IPS DF 19.7 (cell line): ENCODE measurements around the gene MGA.

ENCODE experiments used
- DNase-seq: peaks from one replicate; pipeline ENCODE4 v3.0.0-alpha.2; 2013; ENCODE audit warnings: low read depth, low spot score

Gene MGA

DNA sequence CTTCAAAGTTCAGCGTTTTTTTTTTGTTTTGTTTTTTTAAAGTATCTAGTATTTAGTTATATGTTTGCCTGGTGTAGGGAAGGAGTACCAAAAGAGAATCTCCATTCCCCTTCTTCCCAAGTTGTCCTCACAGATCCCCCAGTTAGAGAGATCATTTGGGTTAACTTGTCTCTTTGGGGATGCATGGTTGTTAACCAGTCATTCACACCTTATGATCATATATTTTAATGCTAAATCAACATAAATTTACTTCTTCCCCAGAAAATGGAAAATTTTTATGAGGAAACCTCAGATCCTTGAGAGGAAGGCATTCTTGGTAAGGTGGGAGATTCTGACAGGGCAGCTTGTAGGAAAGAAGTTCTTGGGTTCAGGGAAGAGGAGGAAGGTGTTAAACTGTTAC is 1.5 kb upstream of the MGA start:
- no peak for DNase-seq

DNA sequence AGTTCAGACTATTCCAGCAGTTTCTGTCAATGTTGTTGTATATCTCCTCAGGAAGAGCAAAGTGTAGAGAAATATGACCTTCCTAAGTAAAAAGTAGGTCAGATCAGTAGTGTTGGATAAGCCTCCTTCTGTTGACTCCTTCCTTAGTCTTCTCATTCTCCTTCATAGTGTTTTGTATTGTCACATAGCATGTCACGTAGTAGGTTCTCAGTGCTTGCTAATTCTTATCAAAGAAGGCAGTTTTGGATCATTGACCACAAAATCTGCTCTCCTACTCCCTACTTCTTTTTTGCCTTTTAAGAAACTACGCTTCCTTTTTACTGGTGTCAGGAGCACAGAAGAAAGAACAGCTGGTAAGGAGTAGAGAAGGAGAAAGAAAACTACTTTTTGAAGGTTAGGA is 1.0 kb upstream of the MGA start:
- no peak for DNase-seq

DNA sequence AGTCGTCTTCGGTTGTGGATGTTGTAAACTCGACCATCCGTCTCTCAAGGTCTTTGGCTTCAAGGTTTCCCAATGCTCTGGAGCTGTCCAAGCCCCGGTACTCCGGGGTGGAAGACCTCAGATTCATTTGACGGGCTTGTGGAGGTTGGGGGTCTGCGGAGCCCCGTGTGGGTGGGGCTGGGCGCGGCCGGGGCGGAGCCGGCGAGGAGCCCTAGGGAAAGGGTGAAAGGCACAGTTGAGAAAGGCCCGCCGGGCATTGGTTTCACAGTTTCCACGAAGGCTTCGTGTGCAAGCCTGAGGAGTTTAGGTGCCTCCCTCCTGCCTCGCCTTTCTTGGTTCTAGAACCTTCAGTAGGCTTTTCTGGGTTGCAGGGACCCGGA is 360 bp upstream of the MGA start:
- DNase-seq, result no peak

DNA sequence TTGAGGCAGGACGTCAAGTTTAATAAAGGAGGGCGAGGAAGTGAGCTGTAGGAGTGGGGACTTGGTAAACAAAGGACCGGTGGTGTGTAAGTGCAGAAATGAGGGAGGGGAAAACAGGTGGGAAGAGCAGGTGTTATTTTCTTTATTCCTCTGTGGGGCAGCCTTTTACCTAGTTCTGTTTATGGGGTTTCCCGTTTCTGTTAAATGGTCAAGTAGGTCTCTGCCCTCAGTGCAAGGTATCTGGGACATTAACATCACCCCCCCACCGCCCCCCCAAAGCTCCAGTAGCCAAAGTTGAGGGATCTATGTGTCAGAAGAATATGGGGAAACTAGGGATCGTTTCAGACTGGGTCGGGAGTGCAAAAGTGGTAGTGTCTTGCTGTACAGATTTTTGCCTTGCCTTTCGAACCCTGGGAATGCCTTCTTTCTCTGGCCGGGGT is 893 bp downstream of the MGA start:
- DNase-seq, result no peak

DNA sequence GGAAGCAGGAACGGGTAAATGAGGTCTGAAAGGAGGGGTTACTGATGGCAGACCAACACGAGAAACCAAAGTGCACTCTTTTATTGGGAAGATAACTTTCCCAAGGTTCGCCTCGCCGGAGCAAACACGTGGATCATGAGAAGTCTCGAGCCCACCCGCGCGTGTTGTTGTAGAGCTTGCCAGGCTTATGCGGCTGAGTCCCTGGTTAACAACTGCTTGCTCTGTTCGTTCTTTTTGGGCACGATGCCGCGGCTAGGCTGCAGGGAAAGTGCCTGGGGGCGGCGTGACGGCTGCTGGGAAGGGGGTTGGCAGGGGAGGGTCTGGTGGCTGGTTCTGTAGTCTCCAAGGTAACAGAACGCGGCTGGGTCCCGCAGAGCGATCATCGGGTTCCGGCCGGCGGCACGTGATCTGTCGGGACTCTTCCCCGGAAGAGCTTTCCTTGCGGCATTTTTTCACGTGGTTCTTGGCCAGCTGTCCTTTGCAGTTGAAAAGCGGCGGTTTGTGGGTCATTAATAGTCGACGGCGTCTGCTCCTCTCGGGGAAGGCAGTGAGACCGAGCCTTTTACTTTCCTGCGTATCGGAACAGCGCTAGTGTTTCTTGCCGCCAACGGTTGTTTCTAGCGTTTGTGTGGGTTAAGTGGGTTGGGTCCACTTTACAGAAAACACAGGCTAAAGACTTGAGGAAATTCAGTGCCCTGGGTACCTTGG is 1.5 kb downstream of the MGA start:
- DNase-seq, result peak; percentile 70

DNA sequence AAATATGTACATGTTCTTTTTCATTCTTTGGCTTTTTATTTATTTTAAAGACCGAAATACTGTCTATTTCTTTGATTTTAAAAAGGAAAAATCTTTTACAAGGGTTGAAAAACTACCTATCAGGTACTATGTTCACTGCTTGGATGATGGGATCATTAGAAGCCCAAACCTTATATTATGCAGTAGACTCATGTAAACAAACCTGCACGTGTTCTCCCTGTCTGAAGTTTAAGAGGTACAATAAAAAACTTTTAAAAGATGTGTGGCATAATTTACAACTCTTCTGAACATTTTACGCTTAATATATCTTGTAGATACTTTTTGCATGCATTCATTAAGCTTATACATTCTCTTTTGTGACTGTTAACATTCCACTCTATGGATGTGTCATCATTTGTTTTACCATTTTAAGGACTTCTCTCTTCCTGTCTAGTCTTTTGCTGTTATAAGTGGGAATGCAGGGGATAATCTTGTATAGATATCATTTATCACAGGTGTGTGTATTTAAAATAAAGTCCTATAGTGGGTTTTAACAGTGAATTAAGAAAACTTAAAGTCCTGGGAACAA is 6.2 kb downstream of the MGA start:
- DNase-seq, result no peak

DNA sequence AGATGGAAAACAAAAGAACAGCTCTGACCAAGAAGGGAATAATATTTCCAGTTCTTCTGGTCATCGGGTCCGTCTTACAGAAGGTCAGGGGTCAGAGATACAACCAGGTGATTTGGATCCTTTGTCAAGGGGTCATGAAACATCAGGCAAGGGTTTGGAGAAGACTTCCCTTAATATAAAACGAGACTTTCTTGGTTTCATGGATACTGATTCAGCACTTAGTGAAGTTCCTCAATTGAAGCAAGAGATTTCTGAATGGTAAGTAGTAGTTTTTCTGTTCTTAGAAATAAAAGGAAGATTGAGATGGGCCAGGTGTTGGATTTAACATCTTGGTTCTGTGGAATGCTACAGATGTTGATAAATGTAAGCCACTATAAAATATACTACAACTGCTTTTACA is 9.5 kb downstream of the MGA start:
- DNase-seq, result no peak

DNA sequence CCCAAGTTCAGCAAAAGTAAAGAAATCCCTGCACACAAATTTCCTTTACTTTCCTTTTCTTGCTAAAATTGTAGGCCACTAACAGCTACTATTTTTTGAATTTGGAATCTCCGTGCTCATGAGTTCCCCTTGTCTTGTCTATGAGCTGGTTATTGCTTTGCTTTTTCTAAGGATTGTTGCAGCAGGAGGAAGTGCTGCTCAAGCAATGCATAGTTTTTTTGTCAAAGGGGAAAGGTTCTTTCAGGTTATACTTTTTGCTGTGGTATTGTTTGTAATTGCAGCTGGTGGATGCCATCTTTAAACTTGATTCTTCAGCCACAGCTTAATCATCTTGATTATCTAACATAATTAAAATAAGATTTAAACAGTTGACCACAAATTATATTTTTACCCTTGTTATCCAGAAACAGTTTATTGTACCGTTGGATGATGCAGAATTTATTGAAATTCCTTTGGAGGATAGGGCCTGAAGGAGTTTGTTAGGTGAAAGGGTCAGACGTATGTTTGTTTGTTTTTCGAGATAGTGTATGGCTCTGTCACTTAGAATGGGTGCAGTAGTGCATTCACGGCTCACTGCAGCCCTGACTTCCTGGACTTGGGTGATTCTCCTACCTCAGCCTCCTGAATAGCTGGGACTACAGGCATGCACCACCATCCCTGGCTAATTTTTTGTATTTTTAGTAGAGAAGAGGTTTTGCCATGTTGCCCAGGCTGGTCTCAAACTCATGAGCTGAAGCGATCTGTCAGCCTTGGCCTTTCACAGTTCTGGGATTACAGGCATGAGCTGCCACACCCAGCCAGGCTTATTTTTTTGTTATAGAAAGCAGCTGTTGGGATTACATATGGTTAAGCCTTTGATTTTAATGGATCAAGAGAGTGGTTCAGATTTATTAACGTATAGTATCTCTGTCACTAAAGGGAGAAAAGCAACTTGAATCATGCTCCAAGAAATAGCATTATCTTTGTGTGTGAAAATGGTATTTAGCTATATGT is 11.7 kb downstream of the MGA start:
- no peak for DNase-seq

DNA sequence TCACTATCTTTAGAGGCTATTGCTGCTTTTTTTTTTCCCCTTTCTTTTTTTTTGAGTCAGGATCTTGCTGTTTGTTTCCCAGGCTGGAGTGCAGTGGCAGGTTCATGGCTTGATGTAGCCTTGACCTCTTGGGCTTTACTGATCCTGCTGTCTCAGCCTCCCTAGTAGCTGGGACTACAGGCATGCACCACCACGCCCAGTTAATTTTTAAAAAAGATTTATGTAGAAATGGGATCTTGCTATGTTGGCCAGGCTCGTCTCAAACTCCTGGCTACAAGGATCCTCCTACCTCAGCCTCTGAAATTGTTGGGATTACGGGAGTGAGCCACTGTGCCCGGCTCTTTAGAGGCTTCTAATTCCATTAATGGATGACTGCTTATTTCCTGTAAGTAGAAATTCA is 15.1 kb downstream of the MGA start:
- DNase-seq, result no peak

DNA sequence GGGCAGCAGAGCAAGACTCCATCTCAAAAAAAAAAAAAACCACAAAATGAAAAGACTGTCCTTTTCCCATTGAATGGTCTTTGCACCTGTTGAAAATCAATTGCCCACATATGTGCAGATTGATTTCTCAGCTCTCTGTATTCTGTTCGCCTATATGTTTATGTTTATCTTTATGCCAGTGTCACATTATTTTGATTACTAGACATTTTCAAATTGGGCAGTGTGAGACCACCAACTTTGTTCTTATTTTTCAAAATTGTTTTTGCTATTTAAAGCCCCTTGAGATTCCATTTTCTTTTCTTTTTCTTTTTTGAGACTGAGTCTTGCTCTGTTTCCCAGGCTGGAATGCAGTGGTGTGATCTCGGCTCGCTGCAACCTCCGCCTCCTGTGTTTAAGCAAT is 18.5 kb downstream of the MGA start:
- no peak for DNase-seq

DNA sequence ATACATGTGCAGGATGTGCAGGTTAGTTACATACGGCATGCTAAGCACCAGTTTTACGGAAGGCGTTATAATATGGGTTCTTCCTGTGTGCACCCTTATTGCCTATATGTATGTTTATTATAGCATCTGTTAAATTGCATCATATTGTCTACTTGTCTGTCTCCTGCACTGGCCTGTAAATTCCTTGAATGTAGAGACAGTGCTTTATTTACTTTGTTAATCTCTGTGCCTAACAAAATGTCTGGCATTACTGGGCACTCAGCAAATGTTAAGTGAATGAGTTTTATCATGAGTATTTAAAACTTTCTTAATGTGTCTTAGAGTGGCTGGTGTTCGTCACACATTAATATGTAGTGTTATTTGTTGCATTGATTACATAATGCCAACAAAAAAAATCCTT is 23.8 kb downstream of the MGA start:
- no peak for DNase-seq

DNA sequence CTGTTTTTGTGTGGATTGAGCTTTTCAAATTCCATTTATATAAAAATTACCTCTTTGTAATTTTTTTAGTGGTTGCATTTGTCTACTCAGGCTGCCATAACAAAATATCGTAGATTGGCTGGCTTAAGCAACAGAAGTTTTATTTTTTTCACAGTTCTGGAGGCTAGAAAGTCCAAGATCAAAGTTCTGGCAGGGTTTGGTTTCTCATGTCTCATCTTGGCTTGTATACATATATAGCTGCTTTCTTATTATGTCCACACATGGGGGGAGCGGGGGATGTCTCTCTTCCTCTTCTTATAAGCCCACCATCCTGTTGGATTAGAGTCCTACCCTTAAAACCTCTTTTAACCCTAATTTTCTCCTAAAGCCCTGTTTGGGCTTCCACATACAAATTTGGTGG is 28.5 kb downstream of the MGA start:
- no peak for DNase-seq

DNA sequence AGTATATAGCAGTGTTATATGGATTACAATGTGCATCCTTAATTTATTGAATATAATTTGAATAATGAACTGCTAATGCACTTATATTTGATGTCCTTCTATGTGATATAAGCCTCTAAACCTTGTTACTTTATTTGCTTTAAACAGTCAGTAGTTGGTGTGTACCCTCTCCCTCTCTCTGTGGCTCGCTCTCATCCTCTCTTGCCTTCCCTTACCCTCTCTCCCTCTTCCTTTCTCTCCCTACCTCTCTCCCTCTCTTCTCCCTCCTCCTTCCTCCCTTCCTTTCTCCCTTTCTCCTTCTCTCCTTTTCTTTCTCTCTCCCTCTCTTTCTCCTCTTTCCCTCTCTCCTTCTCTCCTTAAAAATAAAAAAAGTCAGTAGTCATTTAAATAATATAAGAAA is 28.9 kb downstream of the MGA start:
- DNase-seq, result no peak

DNA sequence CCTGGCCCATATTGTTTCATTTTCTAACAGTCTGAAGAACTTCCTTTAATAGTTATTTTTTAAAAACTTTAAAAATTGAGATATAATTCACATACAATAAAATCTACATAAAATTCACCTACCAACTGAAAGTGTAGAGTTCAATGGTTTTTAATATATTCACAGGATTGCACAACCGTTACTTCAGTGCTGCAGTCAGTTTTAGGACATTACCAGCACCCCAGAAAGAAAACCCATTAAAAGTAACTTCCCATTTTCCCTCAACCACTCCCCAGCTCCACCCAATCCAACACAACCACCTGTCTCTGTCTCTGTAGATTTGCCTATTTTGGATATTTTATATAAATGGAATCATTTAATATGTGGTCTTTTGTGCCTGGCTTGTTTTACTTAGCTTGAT is 29.6 kb downstream of the MGA start:
- DNase-seq, result no peak

DNA sequence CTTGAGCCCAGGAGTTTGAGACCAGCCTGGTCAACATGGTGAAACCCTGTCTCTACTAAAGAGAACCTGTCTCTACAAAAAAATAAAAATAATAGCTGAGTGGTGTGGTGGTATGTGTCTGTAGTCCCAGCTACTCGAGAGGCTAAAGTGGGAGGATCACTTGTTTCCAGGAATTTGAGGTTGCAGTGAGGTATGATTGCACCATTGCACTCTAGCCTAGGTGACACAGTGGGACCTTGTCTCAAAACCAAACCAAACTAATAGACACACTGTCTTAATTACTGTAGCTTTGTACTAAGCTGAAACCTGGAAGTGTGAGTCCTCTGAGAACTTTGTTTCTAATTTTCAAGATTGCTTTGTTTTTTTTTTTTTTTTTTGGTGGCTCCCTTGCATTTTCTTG is 30.4 kb downstream of the MGA start:
- no peak for DNase-seq

DNA sequence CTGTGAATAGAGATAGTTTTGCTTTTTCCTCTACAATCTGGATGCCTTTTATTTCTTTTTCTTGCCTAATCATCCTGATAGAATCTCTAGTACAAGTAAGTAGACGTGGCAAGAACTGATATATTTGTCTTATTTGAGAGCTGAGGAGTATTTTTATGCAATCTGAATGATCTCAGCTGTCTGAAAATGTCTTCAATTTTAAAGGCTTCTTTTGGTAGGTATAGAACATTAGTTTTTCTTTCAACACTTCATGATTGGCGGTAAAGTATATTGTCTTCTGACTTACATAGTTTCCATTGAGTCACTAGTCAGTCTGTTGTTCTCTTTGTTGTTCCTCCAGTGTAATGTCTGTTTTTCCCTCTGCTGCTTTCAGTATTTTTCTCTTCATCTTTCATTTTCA is 31.3 kb downstream of the MGA start:
- no peak for DNase-seq

DNA sequence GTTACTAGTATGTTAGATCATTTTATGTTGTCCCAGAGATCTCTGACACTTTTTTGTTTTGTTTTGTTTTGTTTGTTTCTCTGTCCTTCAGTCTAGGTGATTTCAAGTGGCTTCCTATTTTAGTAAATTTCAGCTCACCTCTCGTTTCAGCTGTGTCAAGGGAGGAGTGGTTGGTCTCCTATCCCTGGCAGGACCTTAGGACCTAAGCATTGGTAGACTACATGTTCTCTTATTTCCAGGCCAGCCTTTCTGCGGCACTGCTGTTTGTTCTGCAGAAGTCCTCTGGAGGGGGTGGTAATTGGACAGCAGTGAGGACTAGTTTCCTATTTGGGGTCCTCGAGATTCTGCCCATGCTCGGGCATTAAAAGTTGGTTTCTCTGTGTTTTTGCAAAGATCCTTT is 31.8 kb downstream of the MGA start:
- DNase-seq, result no peak

DNA sequence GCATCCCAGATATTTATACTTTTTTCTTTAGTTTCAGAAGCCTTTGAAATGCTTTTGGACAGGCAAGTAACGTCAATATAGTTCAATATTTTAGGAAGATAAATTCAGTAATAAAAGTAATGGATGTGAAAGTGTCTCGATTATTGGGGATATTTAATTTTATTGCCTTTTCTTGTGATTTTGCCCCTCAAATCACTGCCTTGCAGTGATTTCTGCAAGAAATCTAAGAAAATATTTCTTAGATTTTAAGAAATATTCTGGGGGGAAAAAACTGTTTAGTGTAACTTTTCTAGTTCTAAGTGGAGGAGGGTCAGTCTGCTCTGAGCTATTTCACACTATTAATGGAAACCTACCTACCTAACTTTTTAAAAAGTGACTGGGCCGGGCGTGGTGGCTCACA is 33.6 kb downstream of the MGA start:
- DNase-seq, result no peak

DNA sequence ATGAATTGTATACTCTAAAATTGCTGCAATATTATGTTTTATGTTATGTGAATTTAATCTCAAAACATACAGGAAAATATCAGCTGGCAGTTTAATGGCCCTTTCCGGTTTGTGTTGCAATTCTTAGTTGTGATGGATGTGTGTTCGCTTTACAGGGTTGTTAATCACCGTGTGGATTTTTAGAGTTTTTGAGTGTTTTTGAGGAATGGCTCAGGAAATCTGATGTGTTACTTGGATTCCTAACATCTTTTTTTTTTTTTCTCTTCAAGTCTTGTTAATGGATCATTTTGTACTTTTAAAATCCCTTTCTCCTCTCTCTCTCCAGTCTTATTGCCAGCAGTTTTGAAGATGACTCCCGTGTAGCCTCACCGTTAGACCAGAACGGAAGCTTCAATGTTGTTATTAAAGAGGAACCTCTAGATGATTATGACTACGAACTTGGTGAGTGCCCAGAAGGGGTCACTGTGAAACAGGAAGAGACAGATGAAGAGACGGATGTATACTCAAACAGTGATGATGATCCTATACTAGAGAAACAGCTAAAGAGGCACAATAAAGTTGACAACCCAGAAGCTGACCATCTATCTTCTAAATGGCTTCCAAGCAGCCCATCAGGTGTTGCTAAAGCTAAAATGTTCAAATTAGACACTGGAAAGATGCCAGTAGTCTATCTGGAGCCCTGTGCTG is 35.7 kb downstream of the MGA start:
- no peak for DNase-seq

DNA sequence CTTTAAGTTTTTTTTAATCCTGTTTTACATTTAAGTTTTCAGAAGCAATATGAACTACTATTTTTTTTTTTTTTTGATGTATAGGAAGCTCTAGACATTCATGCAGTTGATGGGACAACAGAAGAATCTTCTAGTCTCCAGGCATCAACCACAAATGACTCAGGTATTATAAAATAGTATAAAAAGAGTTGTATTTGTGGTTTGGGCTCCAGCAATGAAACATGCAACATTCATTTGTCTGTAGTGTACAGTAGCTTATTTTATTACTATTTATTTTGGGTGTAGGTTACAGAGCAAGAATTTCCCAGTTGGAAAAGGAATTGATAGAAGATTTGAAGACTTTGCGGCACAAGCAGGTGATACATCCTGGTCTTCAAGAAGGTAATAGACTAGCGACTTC is 38.6 kb downstream of the MGA start:
- DNase-seq, result no peak

DNA sequence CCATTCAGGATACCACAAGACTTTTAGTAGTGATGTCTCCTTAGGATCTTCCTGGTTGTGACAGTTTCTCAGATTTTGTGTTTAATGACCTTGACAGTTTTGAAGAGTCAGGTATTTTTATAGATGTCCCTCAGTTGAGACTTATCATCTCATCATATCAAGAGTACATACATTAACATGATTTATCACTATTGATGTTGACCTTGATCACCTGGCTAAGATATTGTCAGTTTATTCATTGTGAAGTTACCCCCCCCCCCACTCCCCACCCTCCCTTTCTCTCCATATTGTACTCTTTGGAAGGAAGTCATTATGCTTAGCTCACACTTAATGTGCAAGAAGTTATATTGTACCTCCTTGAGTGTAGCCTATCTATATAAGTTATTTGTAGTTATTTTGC is 42.9 kb downstream of the MGA start:
- no peak for DNase-seq

DNA sequence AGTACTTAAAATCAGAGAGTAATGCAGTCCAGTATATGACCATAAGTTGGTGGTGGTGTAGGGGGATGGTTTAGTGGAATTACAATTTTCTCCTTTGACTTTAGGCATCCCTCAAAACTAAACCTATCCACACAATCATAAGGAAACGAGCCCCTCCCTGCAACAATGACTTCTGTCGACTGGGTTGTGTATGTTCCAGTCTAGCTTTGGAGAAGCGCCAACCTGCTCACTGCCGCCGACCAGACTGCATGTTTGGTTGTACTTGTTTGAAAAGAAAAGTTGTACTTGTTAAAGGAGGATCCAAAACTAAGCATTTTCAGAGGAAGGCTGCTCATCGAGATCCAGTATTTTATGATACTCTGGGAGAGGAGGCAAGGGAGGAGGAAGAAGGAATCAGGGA is 52.8 kb downstream of the MGA start:
- no peak for DNase-seq
